ENCODE data around the gene SCN2B. TPM values are rescaled to one million over a fixed set of nuclear protein-coding genes. Genes with fewer than 3 reads are reported as not detected.

The SCN2B gene, protein sequence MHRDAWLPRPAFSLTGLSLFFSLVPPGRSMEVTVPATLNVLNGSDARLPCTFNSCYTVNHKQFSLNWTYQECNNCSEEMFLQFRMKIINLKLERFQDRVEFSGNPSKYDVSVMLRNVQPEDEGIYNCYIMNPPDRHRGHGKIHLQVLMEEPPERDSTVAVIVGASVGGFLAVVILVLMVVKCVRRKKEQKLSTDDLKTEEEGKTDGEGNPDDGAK
- not detected for total RNA-seq
- total RNA-seq (2013) = not detected

DNA sequence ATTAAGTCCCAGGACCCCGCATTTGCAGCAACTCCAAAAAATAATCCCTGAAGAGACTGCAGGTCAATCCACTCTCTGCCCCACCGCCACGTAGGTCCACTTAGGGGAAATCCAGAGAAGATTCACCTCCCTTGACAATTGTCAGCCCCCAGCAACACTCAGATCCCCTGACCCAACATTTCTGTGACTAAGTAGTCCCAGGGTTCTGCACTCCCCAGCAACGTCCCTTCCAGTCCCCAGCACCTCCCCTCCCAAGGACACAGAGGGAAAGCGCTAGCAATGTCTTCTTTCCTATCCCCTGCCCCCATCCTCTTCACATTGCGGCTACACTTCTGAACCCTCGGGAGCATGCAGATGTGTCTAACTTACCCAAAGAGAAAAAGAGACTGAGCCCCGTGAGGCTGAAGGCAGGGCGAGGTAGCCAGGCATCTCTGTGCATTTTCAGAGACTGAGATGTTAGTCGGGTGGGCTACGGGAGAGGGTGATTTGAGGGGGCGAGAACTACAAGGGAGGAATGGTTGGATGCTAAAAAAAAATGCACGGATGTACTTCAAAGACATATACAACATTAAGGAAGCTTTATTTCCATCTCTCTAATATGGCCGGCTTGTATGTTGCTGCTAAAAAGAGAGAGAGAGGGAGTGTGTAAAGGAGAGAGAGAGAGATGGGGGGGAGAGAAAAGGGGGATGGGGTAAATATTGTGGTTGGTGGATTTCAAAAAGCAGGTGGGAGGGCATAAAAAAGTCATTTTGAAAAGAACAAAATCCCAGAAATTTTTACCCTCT, at the start of gene SCN2B:
Gene SCN2B, minus strand, starts transcription at position 647 of the 785 bp plus-strand sequence. Its CDS starts 208 bp downstream, at position 439.
- Histone ChIP-seq H3K9me3 (ENCODE audit: control insufficient read depth, insufficient read depth, low read length) (no peaks in the 10 kb centered on the region), H3K36me3 (ENCODE audit: control insufficient read depth, insufficient read depth, low read length) (no peaks in the 10 kb centered on the region), H3K4me3 (ENCODE audit: low read length) (no peak within 1 kb of the TSS), H3K4me1 (ENCODE audit: control insufficient read depth, insufficient read depth, low read length) (peaks cover 7% of the 10 kb centered on the region), H3K27ac (ENCODE audit: low read length) (no peak within 1 kb of the TSS), H3K27me3 (ENCODE audit: control insufficient read depth, insufficient read depth, low read length) (no peaks in the 10 kb centered on the region)
- Mint-ChIP-seq H3K27ac (no peak within 1 kb of the TSS), H3K4me1 (no peaks in the 10 kb centered on the region), H3K36me3 (no peaks in the 10 kb centered on the region), H3K9me3 (no peaks in the 10 kb centered on the region), H3K4me3 (no peak within 1 kb of the TSS), H3K27me3 (ENCODE audit: low read depth in 2 of 2) (peaks cover 18 to 21% of the 10 kb centered on the region in 2 donors)
- DNase-seq (no peak), ATAC-seq (no peak)
- TF ChIP-seq, protein P1, sequence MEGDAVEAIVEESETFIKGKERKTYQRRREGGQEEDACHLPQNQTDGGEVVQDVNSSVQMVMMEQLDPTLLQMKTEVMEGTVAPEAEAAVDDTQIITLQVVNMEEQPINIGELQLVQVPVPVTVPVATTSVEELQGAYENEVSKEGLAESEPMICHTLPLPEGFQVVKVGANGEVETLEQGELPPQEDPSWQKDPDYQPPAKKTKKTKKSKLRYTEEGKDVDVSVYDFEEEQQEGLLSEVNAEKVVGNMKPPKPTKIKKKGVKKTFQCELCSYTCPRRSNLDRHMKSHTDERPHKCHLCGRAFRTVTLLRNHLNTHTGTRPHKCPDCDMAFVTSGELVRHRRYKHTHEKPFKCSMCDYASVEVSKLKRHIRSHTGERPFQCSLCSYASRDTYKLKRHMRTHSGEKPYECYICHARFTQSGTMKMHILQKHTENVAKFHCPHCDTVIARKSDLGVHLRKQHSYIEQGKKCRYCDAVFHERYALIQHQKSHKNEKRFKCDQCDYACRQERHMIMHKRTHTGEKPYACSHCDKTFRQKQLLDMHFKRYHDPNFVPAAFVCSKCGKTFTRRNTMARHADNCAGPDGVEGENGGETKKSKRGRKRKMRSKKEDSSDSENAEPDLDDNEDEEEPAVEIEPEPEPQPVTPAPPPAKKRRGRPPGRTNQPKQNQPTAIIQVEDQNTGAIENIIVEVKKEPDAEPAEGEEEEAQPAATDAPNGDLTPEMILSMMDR (IDR thresholded peaks at IDR 0.05) = no peak
- 73% methylated on average over 11 of the region's 14 CpGs for WGBS (ENCODE audit: insufficient coverage)
- intact Hi-C loops (cut with micrococcal nuclease) = loop anchor here (10.0 kb wide), 1 partner anchor 371 kb away; no protein-coding TSS in a partner anchor

DNA sequence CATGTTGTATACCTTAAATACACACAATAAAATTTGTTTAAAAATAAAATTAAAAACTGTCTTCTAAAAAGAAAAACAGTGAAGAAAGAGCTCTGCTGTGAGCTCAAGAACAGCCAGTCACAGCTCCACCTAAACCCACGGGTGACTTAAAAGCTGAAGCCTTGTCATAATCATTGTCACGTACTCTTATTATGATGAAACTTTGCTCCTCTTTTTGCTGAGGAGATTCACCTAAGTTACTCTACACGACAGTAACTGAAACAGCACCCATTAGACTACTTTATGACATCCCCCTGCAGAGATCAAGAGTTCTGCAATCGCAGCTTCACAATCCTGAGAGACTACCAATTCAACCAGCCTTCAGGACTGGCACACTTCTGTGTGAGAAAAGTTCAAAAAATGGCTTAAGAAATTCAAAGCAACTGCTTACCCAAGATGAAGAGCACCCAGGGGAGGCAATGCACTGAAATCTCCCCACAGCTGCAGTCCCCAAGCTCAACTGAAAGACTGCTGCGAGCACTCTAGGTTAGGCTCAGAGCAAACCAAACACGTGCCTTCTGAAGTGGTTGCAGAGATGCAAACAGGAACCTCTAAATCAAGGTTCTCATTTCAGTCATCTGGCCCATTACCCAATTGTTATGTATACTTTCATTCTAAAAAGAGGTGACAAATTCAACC, 48.2 kb upstream of the SCN2B start, which contains the start of gene JAML:
Gene JAML, minus strand, starts transcription at position 501 of the 678 bp plus-strand sequence. CDS start 10,145 bp downstream, outside the sequence.
- WGBS (ENCODE audit: insufficient coverage) = 34% methylated on average over 6 of the region's 6 CpGs
- no peaks in the 10 kb centered on the region for H3K9me3 ChIP-seq (ENCODE audit: control insufficient read depth, insufficient read depth, low read length)
- no peaks in the 10 kb centered on the region for H3K27me3 ChIP-seq (ENCODE audit: control insufficient read depth, insufficient read depth, low read length)
- Mint-ChIP-seq H3K4me3 (peak within 1 kb of the TSS; percentile 66), H3K9me3 (no peaks in the 10 kb centered on the region), H3K27ac (peak within 1 kb of the TSS in 1 of 2 donors; percentile 89), H3K4me1 (peaks cover 39 to 50% of the 10 kb centered on the region in 2 donors), H3K27me3 (ENCODE audit: low read depth in 2 of 2) (peaks cover 13 to 45% of the 10 kb centered on the region in 2 donors), H3K36me3 (no peaks in the 10 kb centered on the region)
- TF ChIP-seq, protein P1 (IDR thresholded peaks at IDR 0.05) = no peak
- H3K4me1 ChIP-seq (ENCODE audit: control insufficient read depth, insufficient read depth, low read length) = peaks cover 65% of the 10 kb centered on the region
- DNase-seq = peak in 1 of 2 donors; percentile 89
- no peaks in the 10 kb centered on the region for H3K36me3 ChIP-seq (ENCODE audit: control insufficient read depth, insufficient read depth, low read length)
- peak within 1 kb of the TSS; percentile 33 for H3K4me3 ChIP-seq (ENCODE audit: low read length)
- H3K27ac ChIP-seq (ENCODE audit: low read length) = peak within 1 kb of the TSS; percentile 47
- peak in 2 of 3 donors; percentile 34 to 56 for ATAC-seq
- intact Hi-C loops (cut with micrococcal nuclease) = loop anchor here (10.0 kb wide), 1 partner anchor 220 kb away; no protein-coding TSS in a partner anchor

DNA sequence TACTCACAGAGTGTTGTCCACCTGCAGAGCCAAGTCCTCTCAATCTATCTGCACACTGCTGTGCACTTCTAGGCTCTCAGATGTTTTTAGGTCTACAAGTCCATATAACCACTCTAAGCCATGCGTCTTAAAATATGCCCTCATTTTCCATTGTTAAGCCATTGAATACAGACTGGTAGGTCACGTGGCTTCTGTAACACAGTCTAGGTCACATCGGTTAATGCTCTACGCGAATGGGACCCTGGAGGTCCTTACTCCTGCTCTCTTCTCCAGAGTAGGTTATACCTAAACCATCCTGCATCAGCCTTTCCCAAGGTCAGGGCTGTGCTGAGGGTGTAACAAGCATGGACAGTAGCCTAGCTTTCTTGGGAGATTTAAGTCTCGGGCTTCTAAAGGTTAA, 47.6 kb upstream of the SCN2B start:
- intact Hi-C loops (cut with micrococcal nuclease) = loop anchor here (10.0 kb wide), 1 partner anchor 219 kb away; no protein-coding TSS in a partner anchor
- ATAC-seq (no peak), DNase-seq (peak in 1 of 2 donors; percentile 59)
- Histone ChIP-seq H3K4me1 (ENCODE audit: control insufficient read depth, insufficient read depth, low read length) (peaks cover 65% of the 10 kb centered on the region), H3K9me3 (ENCODE audit: control insufficient read depth, insufficient read depth, low read length) (no peaks in the 10 kb centered on the region), H3K27me3 (ENCODE audit: control insufficient read depth, insufficient read depth, low read length) (no peaks in the 10 kb centered on the region), H3K4me3 (ENCODE audit: low read length) (peak overlapping the region; percentile 33), H3K36me3 (ENCODE audit: control insufficient read depth, insufficient read depth, low read length) (no peaks in the 10 kb centered on the region), H3K27ac (ENCODE audit: low read length) (peak overlapping the region; percentile 47)
- Mint-ChIP-seq H3K27ac (peak overlapping the region in 1 of 2 donors; percentile 89), H3K36me3 (no peaks in the 10 kb centered on the region), H3K4me3 (peak overlapping the region; percentile 66), H3K9me3 (no peaks in the 10 kb centered on the region), H3K27me3 (ENCODE audit: low read depth in 2 of 2) (peaks cover 16 to 52% of the 10 kb centered on the region in 2 donors), H3K4me1 (peaks cover 39 to 57% of the 10 kb centered on the region in 2 donors)
- WGBS (ENCODE audit: insufficient coverage) = 31% methylated on average over 5 of the region's 6 CpGs
- TF ChIP-seq, protein P1 (IDR thresholded peaks at IDR 0.05) = no peak

All from natural killer cell (primary cell).